ENCODE data around the gene MTFR1L. TPM values are rescaled to one million over a fixed set of nuclear protein-coding genes. Genes with fewer than 3 reads are reported as not detected.

MTFR1L gene
- 10 to 100 TPM; 71.6 to 79.2 (median 75.4) TPM for total RNA-seq

DNA sequence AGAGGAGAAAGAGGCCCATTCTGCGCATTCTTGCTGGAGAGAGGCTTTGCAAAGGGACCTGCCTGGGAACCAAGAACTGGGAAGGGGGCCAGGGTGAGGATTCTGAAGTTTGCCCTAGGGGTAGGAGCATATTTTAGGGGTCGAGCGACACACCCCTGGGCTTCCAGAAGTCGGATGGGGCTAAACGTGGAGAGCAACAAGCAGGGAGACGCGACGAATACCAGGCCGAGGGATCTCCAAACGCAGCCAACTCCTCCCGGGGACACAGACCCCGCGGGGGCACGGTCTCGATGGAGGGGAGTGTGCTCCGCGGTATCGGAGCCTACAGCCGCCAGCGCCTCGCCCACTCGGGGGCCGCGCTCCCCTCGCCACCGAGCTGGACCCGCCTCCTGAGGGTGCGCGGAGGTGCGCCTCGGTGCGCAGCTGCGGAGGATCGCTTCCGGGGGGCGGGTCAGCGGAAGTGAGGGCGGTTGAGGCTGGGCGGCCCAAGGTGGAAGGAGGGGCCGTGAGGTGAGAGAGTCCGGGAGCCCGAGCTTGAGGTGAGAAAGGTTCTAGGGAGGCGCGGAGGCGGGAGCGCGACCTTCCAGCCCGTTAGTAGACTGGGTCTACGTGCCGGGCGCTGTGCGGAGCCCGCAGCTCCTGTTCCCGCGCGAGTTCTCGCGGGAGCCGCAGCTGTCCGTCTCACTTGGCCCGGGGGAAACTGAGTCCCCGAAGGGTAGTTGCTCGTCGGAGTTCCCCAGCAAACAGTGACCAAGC lies at the start of gene MTFR1L:
TSS of gene MTFR1L (plus strand) at position 464 of the 756 bp plus-strand sequence. CDS start 3,151 bp downstream, outside the sequence.
- Histone ChIP-seq H3K4me3 (peak within 1 kb of the TSS; percentile 68 to 90 (median 88)), H3K27ac (peak within 1 kb of the TSS; percentile 93 to 95), H3K27me3 (no peaks in the 10 kb centered on the region), H3K4me1 (peaks cover 7 to 22% of the 10 kb centered on the region in 2 donors), H3K36me3 (no peaks in the 10 kb centered on the region), H3K9me3 (no peaks in the 10 kb centered on the region)
- peak; percentile 83 to 91 for DNase-seq (ENCODE audit: low spot score in 2 of 2)
- intact Hi-C loops (cut with DNase I; ENCODE audit: low total_unique reads): no loop called here
- TF ChIP-seq POLR2A (IDR thresholded peaks at IDR 0.05) (peak; percentile 96), POLR2AphosphoS5 (IDR thresholded peaks at IDR 0.05) (peak; percentile 87 to 97 (median 94))
- TF ChIP-seq, protein P1, sequence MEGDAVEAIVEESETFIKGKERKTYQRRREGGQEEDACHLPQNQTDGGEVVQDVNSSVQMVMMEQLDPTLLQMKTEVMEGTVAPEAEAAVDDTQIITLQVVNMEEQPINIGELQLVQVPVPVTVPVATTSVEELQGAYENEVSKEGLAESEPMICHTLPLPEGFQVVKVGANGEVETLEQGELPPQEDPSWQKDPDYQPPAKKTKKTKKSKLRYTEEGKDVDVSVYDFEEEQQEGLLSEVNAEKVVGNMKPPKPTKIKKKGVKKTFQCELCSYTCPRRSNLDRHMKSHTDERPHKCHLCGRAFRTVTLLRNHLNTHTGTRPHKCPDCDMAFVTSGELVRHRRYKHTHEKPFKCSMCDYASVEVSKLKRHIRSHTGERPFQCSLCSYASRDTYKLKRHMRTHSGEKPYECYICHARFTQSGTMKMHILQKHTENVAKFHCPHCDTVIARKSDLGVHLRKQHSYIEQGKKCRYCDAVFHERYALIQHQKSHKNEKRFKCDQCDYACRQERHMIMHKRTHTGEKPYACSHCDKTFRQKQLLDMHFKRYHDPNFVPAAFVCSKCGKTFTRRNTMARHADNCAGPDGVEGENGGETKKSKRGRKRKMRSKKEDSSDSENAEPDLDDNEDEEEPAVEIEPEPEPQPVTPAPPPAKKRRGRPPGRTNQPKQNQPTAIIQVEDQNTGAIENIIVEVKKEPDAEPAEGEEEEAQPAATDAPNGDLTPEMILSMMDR (IDR thresholded peaks at IDR 0.05): no peak

DNA sequence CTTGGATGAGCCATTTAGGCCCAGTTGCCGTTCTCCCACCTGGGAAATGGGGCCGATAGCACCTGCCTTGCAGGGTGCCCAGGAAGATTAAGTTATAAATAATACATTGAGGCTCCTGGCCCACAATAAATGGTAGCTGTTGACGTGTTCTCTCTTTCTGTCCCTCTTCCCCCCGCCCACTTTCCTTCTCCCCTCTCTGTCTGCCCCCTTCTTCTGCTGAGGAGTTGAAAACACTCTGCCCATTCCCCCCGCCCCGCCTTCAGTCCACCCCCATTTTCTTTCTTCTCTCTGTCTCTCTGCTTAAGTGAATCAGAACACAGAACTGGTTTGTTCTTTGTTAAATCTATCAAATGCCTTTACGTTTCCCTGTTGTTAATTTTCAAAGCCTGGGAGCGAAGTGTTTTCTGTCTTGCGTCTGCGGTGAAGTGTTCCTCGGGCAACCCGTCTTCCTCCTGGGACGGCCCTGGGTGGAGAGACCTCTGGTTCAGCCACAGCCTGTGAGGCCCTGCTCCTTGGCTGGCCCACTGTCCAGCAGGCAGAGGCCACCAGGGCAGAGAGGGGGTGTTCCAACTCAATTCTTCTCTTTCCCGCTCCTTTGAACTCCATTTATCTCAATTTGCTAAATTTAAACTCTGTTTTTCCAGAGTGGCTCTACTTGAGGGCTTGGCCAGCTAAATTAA lies 49.1 kb upstream of the MTFR1L start:
- no peak overlapping the region for H3K27ac ChIP-seq
- intact Hi-C loops (cut with DNase I; ENCODE audit: low total_unique reads): no loop called here
- peaks cover 0 to 9% of the 10 kb centered on the region in 2 donors for H3K4me1 ChIP-seq
- no peaks in the 10 kb centered on the region for H3K9me3 ChIP-seq
- TF ChIP-seq, protein P1 (IDR thresholded peaks at IDR 0.05): no peak
- no peak for TF ChIP-seq POLR2AphosphoS5 (IDR thresholded peaks at IDR 0.05)
- TF ChIP-seq POLR2A (IDR thresholded peaks at IDR 0.05): no peak
- H3K36me3 ChIP-seq: no peaks in the 10 kb centered on the region
- H3K27me3 ChIP-seq: no peaks in the 10 kb centered on the region
- DNase-seq (ENCODE audit: low spot score in 2 of 2): no peak
- no peak overlapping the region for H3K4me3 ChIP-seq

DNA sequence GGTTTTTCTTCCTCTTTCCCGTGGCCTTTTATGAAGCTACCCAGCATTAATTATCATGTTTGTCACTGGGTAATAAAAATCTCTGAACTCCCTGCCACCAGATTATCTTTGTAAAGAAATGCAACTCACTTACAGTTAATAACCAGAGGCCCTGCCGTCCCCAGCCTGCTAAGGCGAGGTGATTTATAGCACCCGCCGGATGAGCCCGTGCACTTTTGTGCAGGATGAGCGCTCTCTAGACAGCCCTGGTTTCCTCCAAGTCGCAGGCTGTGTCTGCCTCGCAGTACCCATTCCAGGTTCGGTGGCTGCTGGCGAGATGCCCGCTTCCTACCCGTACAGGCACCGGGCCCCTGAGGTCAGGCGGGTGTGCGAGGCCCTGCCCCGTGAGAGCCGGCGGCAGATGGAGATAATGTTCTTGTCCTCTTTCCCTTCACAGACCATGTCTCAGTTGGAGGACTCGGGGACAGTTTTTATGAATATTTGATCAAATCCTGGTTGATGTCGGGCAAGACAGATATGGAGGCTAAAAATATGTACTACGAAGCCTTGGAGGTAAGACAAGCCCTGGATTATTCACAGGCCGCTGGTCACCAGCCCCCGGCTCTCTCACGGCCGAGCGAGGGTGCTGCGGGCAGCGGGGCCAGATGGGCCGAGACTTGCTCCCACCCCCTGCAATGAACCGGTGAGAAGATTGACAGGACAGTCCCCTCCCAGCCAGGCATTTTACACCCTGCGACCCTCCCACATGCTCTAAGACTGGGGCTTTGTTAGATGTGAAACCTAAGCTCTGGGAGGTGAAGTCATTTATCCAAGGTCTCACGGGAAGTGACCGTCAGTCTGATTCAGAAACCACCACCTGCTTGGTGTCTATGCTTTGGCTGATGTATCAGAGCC lies 48.3 kb upstream of the MTFR1L start:
- TF ChIP-seq POLR2AphosphoS5 (IDR thresholded peaks at IDR 0.05): no peak
- TF ChIP-seq POLR2A (IDR thresholded peaks at IDR 0.05): no peak
- TF ChIP-seq, protein P1 (IDR thresholded peaks at IDR 0.05): no peak
- no peaks in the 10 kb centered on the region for H3K9me3 ChIP-seq
- peaks cover 0 to 9% of the 10 kb centered on the region in 2 donors for H3K4me1 ChIP-seq
- no peak for DNase-seq (ENCODE audit: low spot score in 2 of 2)
- intact Hi-C loops (cut with DNase I; ENCODE audit: low total_unique reads): no loop called here
- no peaks in the 10 kb centered on the region for H3K27me3 ChIP-seq
- H3K36me3 ChIP-seq: no peaks in the 10 kb centered on the region
- no peak overlapping the region for H3K27ac ChIP-seq
- no peak overlapping the region for H3K4me3 ChIP-seq

DNA sequence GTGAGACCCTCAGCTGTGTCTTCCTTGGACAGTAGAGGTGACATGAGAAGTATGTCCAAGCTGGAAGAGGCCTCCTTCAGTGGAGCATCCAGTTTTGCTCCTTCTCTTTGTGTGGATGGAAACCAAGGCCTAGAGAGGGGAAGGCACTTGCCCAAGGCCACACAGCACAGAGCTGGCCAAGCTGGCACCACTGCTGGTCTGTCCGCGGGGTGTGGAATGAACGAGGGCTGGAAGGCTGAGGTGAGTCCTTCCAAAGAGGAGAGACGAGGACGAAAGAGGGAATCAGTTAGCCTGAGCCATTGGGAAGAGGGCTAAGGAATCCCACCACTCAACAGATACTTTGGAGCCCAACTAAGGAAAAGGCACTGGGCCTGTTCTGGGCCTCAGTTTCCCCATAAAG lies 47.6 kb upstream of the MTFR1L start:
- Histone ChIP-seq H3K36me3 (no peaks in the 10 kb centered on the region), H3K4me3 (no peak overlapping the region), H3K27me3 (no peaks in the 10 kb centered on the region), H3K4me1 (peaks cover 0 to 9% of the 10 kb centered on the region in 2 donors), H3K9me3 (no peaks in the 10 kb centered on the region), H3K27ac (no peak overlapping the region)
- DNase-seq (ENCODE audit: low spot score in 2 of 2): no peak
- intact Hi-C loops (cut with DNase I; ENCODE audit: low total_unique reads): no loop called here
- TF ChIP-seq POLR2AphosphoS5 (IDR thresholded peaks at IDR 0.05) (no peak), POLR2A (IDR thresholded peaks at IDR 0.05) (no peak)

DNA sequence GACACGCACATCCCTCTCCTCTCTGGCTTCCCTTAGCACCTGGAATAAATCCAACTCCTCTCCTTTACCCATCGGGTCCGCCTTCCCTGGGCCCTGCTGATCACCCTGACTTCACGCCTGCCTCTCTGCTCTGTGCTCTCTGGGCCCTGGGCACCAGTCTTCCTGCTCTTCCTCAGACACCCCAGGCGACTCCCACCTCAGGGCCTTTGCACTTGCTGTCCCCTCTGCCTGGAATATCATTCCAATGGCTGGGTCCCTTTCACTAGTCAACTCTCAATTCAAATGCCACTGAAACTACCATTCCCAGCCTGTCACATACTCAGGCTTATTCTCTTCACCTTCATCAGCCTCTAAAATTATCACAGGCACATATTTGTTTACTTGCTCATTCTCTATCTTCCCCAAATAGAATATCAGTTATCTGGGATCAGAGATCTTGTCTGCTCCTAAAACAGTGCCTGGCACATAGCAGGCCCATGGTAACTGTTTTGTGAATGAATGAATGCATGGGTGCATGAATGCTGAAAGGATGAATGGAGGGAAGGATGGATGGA lies 47.0 kb upstream of the MTFR1L start:
- H3K4me1 ChIP-seq: peaks cover 0 to 9% of the 10 kb centered on the region in 2 donors
- H3K27me3 ChIP-seq: no peaks in the 10 kb centered on the region
- H3K4me3 ChIP-seq: no peak overlapping the region
- no peaks in the 10 kb centered on the region for H3K36me3 ChIP-seq
- intact Hi-C loops (cut with DNase I; ENCODE audit: low total_unique reads): no loop called here
- no peak for DNase-seq (ENCODE audit: low spot score in 2 of 2)
- H3K27ac ChIP-seq: no peak overlapping the region
- TF ChIP-seq, protein P1 (IDR thresholded peaks at IDR 0.05): no peak
- TF ChIP-seq POLR2AphosphoS5 (IDR thresholded peaks at IDR 0.05): no peak
- TF ChIP-seq POLR2A (IDR thresholded peaks at IDR 0.05): no peak
- no peaks in the 10 kb centered on the region for H3K9me3 ChIP-seq

Data from breast epithelium (tissue), 4 donors.